Ascending aorta (tissue), 2 donors: Measurements from ENCODE around the gene KLF12. TPM values are rescaled to one million over a fixed set of nuclear protein-coding genes. Genes with fewer than 3 reads are reported as not detected.

Experiments used
- DNase-seq, 2 donors: peaks; one replicate each; pipeline ENCODE4 v3.0.0-alpha.2; 2019; ENCODE audit warnings: low spot score in 2 of 2
- H3K27ac ChIP-seq, 2 donors: fragments of 200-600 bp; sonication (generic); one replicate each; pipeline ENCODE4 v1.5.1; 2016 to 2017; ENCODE audit warnings: mild to moderate bottlenecking in 1 of 2
- H3K27me3 ChIP-seq: fragments of 200-600 bp; sonication (generic); one replicate; pipeline ENCODE4 v1.5.1; 2017
- H3K36me3 ChIP-seq, 2 donors: fragments of 200-600 bp; sonication (generic); one replicate each; pipeline ENCODE4 v1.5.1; 2016
- H3K4me1 ChIP-seq, 2 donors: fragments of 200-600 bp; sonication (generic); one replicate each; pipeline ENCODE4 v1.5.1; 2016 to 2017; ENCODE audit warnings: mild to moderate bottlenecking in 1 of 2
- H3K4me3 ChIP-seq, 2 donors: fragments of 200-600 bp; sonication (generic); one replicate each; pipeline ENCODE4 v1.5.1; 2016 to 2017; ENCODE audit warnings: mild to moderate bottlenecking in 1 of 2
- H3K9me3 ChIP-seq, 2 donors: fragments of 200-600 bp; sonication (generic); one replicate each; pipeline ENCODE4 v1.5.1; 2016
- CTCF ChIP-seq, 3 experiments: fragments of 200-600 bp in 2 of 3; fragments of 450-650 bp in 1 of 3; sonication (generic) in 2 of 3; IDR thresholded peaks; one replicate each; pipeline ENCODE4 v1.5.1; 2016 to 2019; ENCODE audit warnings: antibody characterized with exemption in 3 of 3, mild to moderate bottlenecking in 1 of 3, moderate library complexity in 1 of 3
- intact Hi-C: fragments of 100-400 bp; cut with DNase I; formaldehyde crosslinking; loops from one replicate; pipeline ENCODE4 v1.15.1; 2023
- total RNA-seq: library from RNA; depleted of rRNA; stranded (reverse); fragments of >200 nt; gene quantifications from one replicate; pipeline ENCODE4 v1.1.0, GENCODE V29; 2016

Gene KLF12
- total RNA-seq, 1 donor from 2014 or later: 17.9 TPM

DNA sequence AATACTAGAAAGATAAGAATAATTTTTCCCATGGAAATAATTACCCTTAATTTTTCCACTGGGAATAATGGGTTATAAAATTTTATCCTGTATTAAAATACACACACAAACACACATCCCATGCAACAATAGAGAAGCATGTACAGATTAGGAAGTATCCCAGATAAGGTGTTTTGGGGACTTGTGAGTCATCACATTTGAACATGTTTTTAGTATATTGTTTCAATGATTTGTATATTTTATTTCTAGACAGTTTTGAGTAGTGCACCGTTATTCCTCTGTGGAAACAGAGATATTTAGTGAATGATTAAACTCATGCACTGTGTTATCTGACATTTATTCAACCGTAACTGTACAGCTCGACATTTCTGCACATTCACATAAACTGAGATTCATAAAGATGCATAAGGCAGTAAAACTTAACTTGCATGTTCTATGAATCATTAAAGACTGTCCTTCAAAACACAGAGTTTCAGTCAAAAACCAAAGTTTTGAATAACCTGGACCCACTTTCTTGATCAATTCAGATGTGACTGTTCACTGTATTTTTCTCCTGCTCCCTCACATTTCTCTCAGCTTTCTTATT, 30.1 kb downstream of the KLF12 start:
- H3K27ac ChIP-seq: no peak overlapping the region
- H3K4me3 ChIP-seq: no peak overlapping the region
- intact Hi-C loops: no loop called here
- TF ChIP-seq CTCF (IDR thresholded peaks at IDR 0.05): no peak
- H3K27me3 ChIP-seq: no peaks in the 10 kb centered on the region
- no peaks in the 10 kb centered on the region for H3K9me3 ChIP-seq
- H3K4me1 ChIP-seq: peaks cover 0 to 2% of the 10 kb centered on the region in 2 donors
- DNase-seq: no peak
- no peaks in the 10 kb centered on the region for H3K36me3 ChIP-seq

- Histone ChIP-seq H3K9me3 (no peaks in the 10 kb centered on the region), H3K27ac (no peak overlapping the region), H3K4me1 (peaks cover 0 to 2% of the 10 kb centered on the region in 2 donors), H3K4me3 (no peak overlapping the region), H3K36me3 (no peaks in the 10 kb centered on the region), H3K27me3 (no peaks in the 10 kb centered on the region)
- TF ChIP-seq CTCF (IDR thresholded peaks at IDR 0.05): no peak
- no peak for DNase-seq
- intact Hi-C loops: no loop called here
Observed at GRCh38 chr13:74103196-74103595, 31.0 kb downstream of the KLF12 start.

- no peak for DNase-seq
- no peak overlapping the region for H3K4me3 ChIP-seq
- H3K27me3 ChIP-seq: no peaks in the 10 kb centered on the region
- no peaks in the 10 kb centered on the region for H3K36me3 ChIP-seq
- intact Hi-C loops: no loop called here
- peaks cover 0 to 2% of the 10 kb centered on the region in 2 donors for H3K4me1 ChIP-seq
- H3K9me3 ChIP-seq: no peaks in the 10 kb centered on the region
- H3K27ac ChIP-seq: no peak overlapping the region
- no peak for TF ChIP-seq CTCF (IDR thresholded peaks at IDR 0.05)
Observed at GRCh38 chr13:74102691-74103090, 31.5 kb downstream of the KLF12 start.

DNA sequence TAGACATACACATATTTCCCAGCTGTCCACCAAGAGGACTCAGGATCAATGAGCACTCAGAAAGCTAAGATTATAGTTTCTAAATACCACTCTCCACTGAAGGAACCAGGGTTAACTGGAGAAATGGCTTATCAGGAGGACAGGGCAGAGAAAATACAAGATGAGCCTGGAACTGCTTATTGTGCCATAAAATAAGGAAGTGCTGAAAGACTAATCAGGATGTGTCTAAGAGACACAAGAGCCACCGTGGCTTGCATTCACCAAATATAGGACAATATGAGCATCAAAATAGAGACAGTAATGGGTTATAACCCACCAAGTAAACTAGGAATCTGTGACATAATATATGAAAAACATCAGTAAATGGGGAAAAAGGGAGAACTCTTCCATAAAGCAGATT, 32.8 kb downstream of the KLF12 start:
- Histone ChIP-seq H3K4me3 (no peak overlapping the region), H3K27ac (no peak overlapping the region), H3K27me3 (no peaks in the 10 kb centered on the region), H3K36me3 (no peaks in the 10 kb centered on the region), H3K4me1 (peaks cover 0 to 4% of the 10 kb centered on the region in 2 donors), H3K9me3 (no peaks in the 10 kb centered on the region)
- no peak for DNase-seq
- intact Hi-C loops: no loop called here
- TF ChIP-seq CTCF (IDR thresholded peaks at IDR 0.05): no peak

GRCh38 chr13:74098077-74098476, 36.1 kb downstream of the KLF12 start:
- no peak for TF ChIP-seq CTCF (IDR thresholded peaks at IDR 0.05)
- no peaks in the 10 kb centered on the region for H3K27me3 ChIP-seq
- H3K4me3 ChIP-seq: no peak overlapping the region
- no peaks in the 10 kb centered on the region for H3K9me3 ChIP-seq
- no peak for DNase-seq
- intact Hi-C loops: no loop called here
- no peaks in the 10 kb centered on the region for H3K36me3 ChIP-seq
- no peak overlapping the region for H3K27ac ChIP-seq
- peaks cover 0 to 9% of the 10 kb centered on the region in 2 donors for H3K4me1 ChIP-seq

- Histone ChIP-seq H3K4me3 (no peak overlapping the region), H3K27ac (no peak overlapping the region), H3K9me3 (no peaks in the 10 kb centered on the region), H3K4me1 (peaks cover 0 to 13% of the 10 kb centered on the region in 2 donors), H3K36me3 (no peaks in the 10 kb centered on the region), H3K27me3 (no peaks in the 10 kb centered on the region)
- no peak for TF ChIP-seq CTCF (IDR thresholded peaks at IDR 0.05)
- intact Hi-C loops: no loop called here
- no peak for DNase-seq
Observed at GRCh38 chr13:74097116-74097515, 37.1 kb downstream of the KLF12 start.
